HG03460 (cell line): Measurements from ENCODE around the gene SART3.
"Not testable (repeated sequence)": the region's sequence is repeated elsewhere in the genome, so short reads cannot be mapped to it uniquely, and the experiment has no call there.

Source experiments
- ATAC-seq: cut with Tn5 transposase; IDR thresholded peaks from one replicate; pipeline ENCODE4 v1.9.1; 2021; ENCODE audit not compliant: unreplicated experiment

Gene SART3

DNA sequence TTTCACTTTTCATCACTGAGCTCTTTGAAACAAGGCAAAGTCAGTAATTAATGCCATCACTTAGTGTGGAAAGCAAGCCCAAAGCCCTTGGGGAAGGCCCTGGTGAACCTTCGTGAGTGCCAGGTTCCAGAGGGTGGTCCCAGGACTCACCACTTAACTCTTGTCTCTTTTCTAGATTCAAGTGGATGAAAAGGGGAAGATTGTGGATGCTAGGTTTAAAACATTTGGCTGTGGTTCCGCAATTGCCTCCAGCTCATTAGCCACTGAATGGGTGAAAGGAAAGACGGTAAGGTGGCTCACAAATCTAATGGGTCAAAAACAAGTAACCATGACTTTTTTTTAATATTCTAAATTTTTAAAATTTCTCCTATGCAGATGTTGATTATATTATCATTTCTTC is 4.2 kb upstream of the SART3 start:
- ATAC-seq: no peak

DNA sequence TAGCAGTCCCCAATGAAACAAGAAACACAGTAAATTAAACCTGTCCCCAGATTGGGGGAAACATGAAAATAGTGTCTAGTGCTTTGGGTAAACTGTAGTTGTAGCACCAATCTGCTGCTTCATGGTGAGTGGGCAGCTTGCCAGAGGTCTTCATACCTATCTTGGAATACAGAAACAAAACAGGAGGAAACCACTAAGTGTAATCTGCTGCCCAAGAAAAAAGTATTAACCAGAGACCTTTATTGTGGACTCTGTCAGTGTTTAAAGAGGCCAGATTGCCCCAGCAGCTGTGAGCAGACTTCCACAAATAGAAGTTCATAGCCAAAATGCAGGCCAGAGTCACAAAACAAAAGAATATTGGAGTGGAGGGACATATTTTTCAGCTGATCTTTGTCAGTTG is 3.8 kb upstream of the SART3 start:
- no peak for ATAC-seq

- no peak for ATAC-seq
Observed at GRCh38 chr12:108563804-108564151, 2.8 kb upstream of the SART3 start.

DNA sequence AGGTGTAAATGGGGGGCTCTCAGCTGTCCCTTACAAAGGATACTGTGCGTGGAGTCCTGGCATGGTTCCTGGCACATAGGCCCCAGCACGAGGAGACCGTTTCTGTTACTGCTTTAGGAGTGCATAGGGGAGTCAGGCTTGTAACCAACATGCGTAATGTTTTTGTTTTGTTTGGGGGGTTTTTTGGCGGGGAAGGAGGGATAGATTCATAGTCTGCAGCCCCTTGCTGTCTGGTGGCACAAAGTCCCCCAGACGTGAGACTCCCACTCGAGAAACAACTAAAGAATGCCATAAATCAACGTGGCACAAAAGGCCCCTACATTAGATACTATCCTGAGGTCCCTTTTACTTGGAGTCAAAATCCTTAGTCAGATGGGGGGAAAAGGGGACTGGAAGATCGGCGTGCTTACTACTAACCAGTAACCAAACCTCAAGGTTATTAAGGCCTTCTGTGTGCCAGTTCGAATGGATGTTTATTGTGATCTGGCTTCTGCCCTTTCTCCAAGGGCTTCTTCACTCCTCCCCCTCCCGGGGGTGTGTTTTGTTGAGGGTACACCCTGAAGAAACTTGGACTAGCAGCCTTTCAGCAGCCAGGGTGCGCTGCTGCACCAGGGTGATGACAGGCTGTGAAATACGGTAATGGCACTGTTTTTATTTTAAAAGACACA is 2.3 kb upstream of the SART3 start:
- peak; percentile 34 for ATAC-seq

GRCh38 chr12:108562348-108563135 is 1.6 kb upstream of the SART3 start, which contains the start of gene ISCU:
Gene ISCU, plus strand, starts transcription at chr12:108562596. Its CDS starts 27 bp downstream, at chr12:108562623.
- ATAC-seq: peak; percentile 43

DNA sequence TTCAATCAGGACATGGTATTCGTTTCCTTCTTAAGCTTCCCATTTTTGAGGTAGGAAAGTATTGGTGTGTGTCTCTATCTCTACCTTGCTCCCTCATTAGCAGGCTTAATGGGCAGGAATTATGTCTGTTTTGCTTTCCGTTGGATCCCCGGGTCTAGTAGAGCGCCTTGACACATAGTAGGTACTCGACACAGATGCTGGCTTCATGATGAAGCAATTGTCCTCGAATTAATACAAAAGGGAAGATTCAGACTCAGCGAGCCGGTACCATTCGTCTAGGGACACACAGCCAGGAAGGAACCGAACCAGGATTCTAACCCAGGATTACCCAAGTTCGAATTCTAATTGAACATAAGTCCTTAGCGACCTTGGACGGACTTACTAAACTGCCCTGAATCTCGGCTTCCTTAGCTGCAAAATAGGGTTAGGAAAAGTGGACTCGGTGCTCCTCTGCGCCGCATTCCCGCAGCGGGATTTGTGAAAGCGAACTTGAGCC is 927 bp upstream of the SART3 start:
- ATAC-seq: no peak

DNA sequence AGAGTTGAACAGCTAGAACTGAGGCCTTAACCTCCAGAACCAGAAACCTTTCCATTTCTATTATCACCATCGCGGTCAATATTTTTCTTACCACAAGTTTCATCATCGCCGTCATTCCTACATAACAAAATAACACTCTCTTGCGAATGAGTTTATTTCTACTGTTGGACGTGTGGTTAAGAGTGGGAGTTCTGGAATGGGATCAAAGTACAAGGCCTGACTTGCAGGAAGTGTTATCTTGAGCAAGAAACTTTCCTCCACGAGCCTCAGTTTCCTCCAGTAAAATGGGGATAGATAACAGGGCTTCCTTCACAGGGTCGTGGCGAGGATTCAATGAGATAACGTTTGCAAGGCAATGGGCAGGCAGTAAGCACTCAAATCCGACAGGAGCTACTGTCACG is 652 bp downstream of the SART3 start:
- ATAC-seq: no peak

DNA sequence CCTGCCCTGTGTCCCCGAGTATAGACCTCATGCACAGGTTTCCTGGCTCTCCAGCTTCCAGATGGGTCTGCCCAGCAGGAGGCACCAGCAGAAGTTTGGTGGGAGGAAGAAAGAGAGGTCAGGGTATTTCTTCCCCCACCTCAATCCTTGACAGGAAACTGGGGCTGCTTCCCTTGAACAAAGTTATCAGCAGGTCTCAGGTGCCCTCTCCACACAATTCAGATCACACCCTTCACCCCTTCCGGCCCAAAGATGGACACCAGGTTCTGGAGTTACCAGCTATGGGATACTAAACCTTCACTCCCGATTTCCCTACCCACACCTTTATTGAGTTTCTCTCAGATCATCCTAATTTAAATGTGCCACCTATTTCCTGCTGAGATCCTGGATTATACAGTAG is 1.2 kb downstream of the SART3 start:
- no peak for ATAC-seq

GRCh38 chr12:108559007-108559655 is 1.8 kb downstream of the SART3 start:
- no peak for ATAC-seq

- ATAC-seq: not testable (repeated sequence)
Observed at GRCh38 chr12:108555383-108555782, 5.6 kb downstream of the SART3 start.

- no peak for ATAC-seq
Observed at GRCh38 chr12:108553799-108554198, 7.2 kb downstream of the SART3 start.

DNA sequence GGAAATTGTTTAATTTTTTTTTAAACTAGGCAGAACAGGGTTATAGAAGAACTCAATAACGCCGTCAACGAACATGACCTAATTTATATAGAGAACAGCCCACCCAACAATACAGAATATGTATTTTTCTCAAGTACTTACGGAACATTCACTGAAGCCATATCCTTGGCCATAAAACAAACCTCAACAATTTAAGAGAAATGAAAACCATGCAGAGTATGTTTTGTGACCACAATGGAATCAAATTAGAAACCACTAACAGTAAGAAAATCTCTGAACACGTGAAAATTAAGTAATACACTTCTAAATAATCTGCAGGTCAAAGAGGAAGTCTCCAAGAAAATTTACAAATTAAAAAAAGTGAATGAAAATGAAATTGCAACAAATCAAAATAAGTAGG is 9.4 kb downstream of the SART3 start:
- ATAC-seq: no peak

GRCh38 chr12:108548954-108549521 is 11.9 kb downstream of the SART3 start:
- no peak for ATAC-seq

DNA sequence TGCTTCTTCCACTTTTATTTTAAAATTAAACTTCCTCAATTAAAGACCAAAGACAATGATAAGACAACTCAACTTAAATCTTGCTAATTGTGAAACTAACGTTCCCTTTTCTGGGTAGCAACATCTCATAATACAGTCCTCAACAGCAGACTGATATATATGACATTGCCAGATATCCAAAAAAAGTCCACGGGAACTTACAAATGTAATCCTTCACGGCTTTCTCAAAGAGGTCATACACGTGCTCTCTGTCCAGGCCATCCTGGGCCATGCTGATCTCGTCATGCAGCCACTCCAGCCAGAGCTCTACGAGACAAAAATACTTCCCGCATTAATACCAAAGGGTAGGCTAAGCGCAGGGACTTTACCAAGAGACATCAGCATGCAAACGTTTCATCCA is 13.3 kb downstream of the SART3 start:
- ATAC-seq: no peak

GRCh38 chr12:108543652-108544051 is 17.3 kb downstream of the SART3 start:
- ATAC-seq: no peak

GRCh38 chr12:108542320-108542719 is 18.7 kb downstream of the SART3 start:
- ATAC-seq: no peak

DNA sequence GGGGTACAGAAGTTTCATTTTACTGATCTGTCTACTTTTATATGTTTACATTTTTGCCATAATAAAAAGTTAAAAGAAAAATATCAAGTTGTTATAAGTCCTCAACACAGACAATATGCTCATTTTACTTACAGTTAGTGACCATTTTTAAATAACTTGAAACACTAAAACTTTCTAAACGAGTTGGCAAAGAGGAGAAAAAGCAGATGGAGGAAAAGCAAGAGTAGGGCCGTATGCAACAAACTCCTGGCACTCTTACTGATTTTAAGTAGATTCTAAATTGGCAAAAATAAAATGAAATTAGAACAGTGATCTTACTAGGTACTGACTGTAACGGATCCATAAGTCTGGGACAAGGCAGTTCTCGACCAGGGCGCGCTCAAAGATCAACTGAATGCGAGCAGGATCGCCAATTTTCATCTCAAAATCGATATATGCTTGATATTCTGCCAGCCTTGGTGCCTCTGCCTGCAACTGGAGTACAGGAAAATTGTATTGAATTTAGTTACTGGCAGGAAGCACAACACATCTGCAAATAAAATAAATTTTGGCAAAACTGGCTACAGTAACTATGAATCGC is 22.3 kb downstream of the SART3 start:
- ATAC-seq: no peak

GRCh38 chr12:108538146-108538545 is 22.8 kb downstream of the SART3 start:
- ATAC-seq: no peak

DNA sequence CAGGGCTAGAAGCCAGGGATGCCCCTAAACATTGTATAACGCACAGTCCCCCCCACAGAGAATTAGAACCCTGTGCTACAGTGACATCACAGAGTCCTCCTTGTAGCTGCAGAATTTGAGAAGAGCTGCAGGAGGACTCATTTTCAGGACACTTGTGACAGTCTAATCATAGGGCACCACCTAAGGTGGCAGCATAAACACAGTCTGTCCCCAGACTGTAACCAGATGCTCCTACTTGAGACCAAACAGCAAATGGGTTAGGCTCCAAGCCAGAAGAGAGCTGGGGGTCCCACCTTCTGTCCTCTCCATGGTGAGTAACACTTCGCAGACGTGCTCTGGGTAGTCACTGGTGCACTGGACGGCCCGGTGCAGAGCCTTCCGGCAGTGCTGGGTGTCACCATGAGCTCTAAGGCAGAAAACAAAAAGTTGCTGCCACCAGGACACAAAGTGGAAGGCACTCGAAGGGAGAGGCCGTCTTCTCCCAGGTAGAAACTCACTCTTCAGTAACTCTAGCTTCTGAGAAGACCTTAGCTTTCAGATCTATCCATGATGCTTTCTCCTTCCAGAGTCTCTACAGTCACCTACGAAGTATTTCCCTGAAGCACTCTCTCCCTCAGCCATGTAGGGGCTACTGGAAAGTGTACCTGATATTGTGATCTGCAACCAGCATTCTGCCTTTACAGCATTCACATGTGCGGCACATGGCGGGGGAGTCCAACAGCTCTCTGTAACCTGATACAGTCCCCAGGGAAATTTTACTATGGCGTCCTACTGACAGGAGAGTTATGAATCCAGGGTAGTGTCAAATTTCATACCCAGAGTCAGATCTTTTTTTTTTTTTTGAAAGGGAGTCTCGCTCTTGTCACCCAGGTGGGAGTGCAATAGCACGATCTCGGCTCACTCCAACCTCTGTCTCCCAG is 28.8 kb downstream of the SART3 start:
- no peak for ATAC-seq

DNA sequence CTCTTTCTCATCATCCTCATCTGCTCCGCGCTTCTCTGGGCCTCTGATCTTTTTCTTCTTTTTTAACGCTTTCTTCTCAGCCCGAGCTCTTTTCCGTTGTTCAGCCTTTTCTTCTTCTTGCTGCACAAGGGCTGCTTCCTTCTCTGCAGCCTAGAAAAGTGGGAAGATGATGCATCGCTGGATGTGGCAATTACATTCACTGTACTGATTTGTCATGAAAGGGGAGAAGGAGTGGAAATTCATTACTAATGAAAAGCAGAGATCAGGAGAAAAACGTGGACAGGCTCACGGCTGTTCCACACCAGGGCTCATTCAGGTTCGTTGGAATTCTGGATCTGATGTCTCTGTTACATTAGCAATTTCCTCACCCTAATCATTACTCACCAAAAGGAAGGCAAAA is 30.8 kb downstream of the SART3 start:
- no peak for ATAC-seq
